Fibroblast of villous mesenchyme (primary cell): ENCODE measurements around the gene AGAP3. TPM values are rescaled to one million over a fixed set of nuclear protein-coding genes. Genes with fewer than 3 reads are reported as not detected.

ENCODE experiments used
- DNase-seq: peaks from one replicate; pipeline ENCODE4 v3.0.0-alpha.2; 2010; ENCODE audit warnings: low read depth
- H3K4me3 ChIP-seq: 2 replicates; pipeline ENCODE4 v1.5.1; 2011; ENCODE audit warnings: low read depth, mild to moderate bottlenecking, low read length
- total RNA-seq: library from RNA; depleted of rRNA; stranded (reverse); fragments of >200 nt; gene quantifications from 2 replicates; pipeline ENCODE4 v1.2.3, GENCODE V29; 2012
- TF ChIP-seq, protein P1 (sequence below): IDR thresholded peaks from 2 replicates; pipeline ENCODE4 v1.5.1; 2012; ENCODE audit warnings: low read depth, mild to moderate bottlenecking, low read length; ENCODE audit not compliant: insufficient read depth

Gene AGAP3
- total RNA-seq, 1 donor = 59.2 TPM

DNA sequence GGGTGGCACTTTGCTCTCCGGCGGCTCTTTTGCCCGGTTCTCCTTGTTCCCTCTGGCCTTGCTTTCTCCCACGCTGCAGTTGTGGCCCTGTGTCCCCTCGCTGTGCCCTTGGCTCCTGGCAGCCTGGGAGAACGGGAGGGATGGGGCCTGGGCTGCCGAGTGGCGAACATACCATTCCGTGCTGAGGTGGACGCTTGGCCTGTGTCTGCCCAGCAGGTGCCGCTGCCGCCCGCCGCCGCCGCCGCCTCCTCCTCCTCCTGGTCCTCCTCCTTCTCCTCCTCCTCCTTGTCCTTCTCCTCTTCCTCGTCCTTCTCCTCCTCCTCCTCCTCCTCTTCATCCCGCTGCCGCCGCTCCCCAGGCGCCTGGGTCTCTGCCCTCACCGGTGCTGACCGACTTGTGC, 36.0 kb downstream of the AGAP3 start:
- no peak overlapping the region for H3K4me3 ChIP-seq
- TF ChIP-seq, protein P1, sequence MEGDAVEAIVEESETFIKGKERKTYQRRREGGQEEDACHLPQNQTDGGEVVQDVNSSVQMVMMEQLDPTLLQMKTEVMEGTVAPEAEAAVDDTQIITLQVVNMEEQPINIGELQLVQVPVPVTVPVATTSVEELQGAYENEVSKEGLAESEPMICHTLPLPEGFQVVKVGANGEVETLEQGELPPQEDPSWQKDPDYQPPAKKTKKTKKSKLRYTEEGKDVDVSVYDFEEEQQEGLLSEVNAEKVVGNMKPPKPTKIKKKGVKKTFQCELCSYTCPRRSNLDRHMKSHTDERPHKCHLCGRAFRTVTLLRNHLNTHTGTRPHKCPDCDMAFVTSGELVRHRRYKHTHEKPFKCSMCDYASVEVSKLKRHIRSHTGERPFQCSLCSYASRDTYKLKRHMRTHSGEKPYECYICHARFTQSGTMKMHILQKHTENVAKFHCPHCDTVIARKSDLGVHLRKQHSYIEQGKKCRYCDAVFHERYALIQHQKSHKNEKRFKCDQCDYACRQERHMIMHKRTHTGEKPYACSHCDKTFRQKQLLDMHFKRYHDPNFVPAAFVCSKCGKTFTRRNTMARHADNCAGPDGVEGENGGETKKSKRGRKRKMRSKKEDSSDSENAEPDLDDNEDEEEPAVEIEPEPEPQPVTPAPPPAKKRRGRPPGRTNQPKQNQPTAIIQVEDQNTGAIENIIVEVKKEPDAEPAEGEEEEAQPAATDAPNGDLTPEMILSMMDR = no peak
- no peak for DNase-seq

DNA sequence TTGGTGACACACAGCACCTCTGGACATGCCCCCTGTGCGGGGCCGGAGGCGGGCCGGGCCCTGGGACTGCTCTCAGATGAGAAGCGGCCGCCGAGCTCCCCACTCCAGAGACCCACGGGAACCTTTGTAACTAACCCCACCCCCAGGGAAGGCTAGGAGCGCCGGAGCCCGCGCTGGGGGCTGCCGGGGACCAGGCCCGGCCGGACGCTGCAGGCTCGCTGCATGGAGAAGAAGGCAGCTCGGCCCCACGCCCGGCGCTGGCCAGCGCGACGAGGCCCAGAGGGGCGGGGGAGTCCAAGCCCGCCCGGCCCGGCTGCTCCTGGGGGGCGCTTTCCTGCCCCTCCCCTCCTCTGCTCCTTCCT, 36.5 kb downstream of the AGAP3 start:
- TF ChIP-seq, protein P1 = no peak
- no peak for DNase-seq
- no peak overlapping the region for H3K4me3 ChIP-seq

DNA sequence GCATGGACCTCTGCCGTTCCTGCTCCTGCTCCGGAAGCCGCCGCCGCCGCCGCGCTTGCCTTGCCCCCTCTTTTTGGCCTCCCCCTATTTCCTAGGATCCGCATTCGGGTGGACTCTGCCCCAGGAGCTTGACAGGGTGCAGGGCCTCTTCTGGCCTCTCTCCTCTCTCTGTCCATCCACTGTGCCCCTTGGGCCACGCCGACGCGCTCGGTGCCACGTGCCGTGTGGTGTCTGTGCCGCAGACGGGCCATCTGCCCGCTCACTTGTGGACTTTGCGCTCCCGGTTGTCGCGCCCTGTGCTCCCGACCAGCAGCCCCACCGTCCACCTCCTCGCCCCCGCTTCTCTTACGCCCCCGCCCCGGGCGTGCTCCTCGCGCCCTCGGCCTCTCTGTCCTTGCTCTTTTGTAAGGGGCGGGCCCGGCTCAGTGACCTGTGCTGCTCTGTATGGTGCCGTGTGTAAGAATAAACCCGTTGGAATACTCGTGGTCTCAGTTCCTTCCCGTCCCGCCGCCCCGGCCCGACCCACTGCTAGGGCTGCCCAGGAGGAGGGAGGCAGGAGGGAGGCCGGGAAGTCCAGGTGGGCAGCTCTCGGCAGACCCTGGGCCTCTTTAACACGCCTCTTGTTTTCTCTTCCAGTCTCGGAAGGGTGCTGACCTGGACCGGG, 37.0 kb downstream of the AGAP3 start:
- TF ChIP-seq, protein P1 = no peak
- DNase-seq = no peak
- H3K4me3 ChIP-seq = no peak overlapping the region

DNA sequence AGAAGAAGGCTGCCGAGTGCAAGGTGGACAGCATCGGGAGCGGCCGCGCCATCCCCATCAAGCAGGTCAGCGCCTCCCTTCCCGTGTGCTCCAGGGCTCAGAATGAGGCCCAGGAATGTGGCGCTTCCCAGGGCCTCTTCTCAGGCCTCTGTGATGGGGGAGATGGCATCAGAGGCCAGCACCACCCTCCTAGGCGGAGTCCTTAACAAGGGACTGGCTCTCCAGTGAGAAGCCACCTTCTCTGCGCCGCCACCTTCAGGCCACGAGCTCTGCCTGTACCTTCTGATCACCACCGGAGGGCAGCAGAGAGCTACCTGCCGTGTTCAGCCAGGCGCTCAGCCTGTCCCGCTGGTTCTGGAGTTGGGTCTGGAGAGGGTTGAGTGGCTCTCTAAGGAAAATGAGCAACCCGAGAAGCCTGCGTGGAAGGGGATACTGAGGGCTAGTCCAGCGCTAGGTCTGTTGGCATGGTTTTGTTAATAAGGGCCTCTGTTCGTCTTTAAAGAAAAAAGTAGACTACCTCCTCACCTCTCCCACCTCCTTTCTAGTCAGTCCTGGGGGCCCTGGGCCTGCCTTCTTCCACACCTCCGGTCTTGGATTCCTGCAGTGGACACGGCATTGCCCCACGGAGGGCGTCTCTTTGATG, 37.7 kb downstream of the AGAP3 start:
- no peak overlapping the region for H3K4me3 ChIP-seq
- peak; percentile 75 for DNase-seq
- TF ChIP-seq, protein P1 = peak; percentile 99

DNA sequence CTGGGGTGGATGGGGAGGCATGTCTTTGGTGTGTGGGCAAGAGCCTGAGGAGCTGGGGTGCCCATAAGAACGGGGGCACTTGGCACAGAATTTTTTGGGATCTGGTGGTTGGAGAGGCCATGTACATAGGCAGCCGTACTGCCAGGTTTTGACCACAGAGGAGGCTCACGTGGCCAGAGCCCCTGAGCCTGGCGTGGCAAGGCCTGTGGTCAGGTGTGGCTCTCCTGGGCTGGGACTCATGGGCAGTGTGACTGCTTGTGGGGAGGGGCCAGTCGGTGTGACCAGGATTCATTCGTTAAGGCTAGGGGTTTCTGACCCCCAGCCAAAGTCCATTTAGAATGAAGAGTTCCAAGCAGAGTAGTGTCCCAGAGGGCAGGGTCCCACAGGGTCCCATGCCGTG, 38.2 kb downstream of the AGAP3 start:
- no peak overlapping the region for H3K4me3 ChIP-seq
- DNase-seq = no peak
- TF ChIP-seq, protein P1 = no peak

DNA sequence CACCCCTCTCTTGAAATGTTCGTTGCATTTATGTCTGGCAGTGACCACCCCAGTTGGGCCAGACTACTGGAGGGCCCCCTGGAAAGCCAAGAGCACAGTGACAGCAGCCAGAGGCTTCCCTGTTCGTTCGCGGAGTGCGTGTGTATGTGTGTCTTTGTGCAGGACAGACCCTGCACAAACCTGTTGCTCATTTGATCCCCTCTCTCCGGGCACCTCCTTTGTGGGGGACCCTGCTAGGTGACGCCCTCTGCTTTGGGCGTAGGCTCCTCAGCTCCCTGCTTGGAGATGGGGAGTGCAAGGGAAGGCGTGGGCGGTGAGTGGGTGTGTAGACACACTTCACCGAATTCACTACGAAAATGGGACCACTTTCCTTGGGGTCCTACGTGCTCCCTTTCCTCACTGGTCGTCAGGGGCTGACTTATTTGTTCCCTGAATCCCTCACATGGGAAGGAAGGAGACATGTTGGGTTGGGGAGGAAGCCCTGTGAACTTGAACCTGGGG, 38.7 kb downstream of the AGAP3 start:
- TF ChIP-seq, protein P1 = no peak
- no peak overlapping the region for H3K4me3 ChIP-seq
- DNase-seq = no peak
